NCI-H345 treated with DMSO at 0.1 percent for 48 hours (cell line): Measurements from ENCODE around the gene USF1.
"Not testable (repeated sequence)": the region's sequence is repeated elsewhere in the genome, so short reads cannot be mapped to it uniquely, and the experiment has no call there.

ENCODE experiments used
- DNase-seq: peaks from one replicate; lab custom pipeline; 2025; ENCODE audit not compliant: unreplicated experiment; lab: John Stamatoyannopoulos, UW

USF1 gene

GRCh38 chr1:160992036-160992435 lies 53.7 kb downstream of the USF1 start:
- DNase-seq: not testable (repeated sequence)
